Kidney epithelial cell (primary cell): ENCODE data around the gene ADGRB2. TPM values are rescaled to one million over a fixed set of nuclear protein-coding genes. Genes with fewer than 3 reads are reported as not detected.

ENCODE experiments used
- DNase-seq: peaks from one replicate; pipeline ENCODE4 v3.0.0-alpha.2; 2010; ENCODE audit warnings: low read depth
- H3K27me3 ChIP-seq: 2 replicates; pipeline ENCODE4 v1.6.0; 2011; ENCODE audit warnings: low read length; ENCODE audit not compliant: control insufficient read depth, insufficient read depth
- H3K36me3 ChIP-seq: 2 replicates; pipeline ENCODE4 v1.5.1; 2011; ENCODE audit warnings: low read length; ENCODE audit not compliant: control insufficient read depth, insufficient read depth
- H3K4me3 ChIP-seq: 2 replicates; pipeline ENCODE4 v1.5.1; 2011; ENCODE audit warnings: low read depth, mild to moderate bottlenecking, control low read depth, low read length
- total RNA-seq: library from RNA; depleted of rRNA; stranded (reverse); fragments of >200 nt; gene quantifications from 2 replicates; pipeline ENCODE4 v1.2.3, GENCODE V29; 2015
- TF ChIP-seq, protein P1 (sequence below): IDR thresholded peaks from 2 replicates; pipeline ENCODE4 v1.5.1; 2011; ENCODE audit warnings: mild to moderate bottlenecking, moderate library complexity, low read length, control low read depth, inconsistent platforms; ENCODE audit not compliant: insufficient read depth, poor library complexity, severe bottlenecking

The ADGRB2 gene
- total RNA-seq, 1 donor from 2014 or later, result 1.5 TPM

DNA sequence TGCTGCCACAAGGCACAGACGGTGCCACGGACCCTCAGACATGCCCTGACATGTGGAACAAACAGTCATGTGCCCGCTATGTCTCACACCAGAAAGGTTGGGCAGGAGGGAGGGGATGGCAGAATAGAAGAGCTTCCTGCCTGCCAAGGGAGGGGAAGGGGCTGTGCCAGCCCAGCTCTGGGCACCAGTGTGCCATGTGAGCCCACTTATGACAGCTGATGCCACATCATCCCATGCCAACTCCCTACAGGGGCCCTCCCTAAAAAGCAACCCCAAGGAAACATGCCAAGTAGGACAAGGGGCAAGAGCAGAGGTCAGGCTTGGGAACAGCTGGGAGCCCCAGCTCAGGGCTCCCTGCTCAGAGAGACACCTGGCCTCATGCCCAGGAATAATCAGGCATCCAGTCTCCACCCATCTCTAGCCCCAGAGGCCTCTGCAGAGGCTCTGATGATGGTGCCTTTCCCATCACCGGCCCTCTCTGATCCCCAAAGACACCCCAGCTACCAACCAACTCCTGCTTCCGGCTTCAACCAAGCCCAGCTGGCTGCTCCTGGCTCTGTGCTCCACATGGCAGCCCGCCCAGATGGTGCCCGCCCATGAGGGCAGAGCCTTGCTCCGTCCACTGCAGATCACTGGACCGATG is 10.3 kb downstream of the ADGRB2 start:
- DNase-seq, result no peak
- TF ChIP-seq, protein P1, sequence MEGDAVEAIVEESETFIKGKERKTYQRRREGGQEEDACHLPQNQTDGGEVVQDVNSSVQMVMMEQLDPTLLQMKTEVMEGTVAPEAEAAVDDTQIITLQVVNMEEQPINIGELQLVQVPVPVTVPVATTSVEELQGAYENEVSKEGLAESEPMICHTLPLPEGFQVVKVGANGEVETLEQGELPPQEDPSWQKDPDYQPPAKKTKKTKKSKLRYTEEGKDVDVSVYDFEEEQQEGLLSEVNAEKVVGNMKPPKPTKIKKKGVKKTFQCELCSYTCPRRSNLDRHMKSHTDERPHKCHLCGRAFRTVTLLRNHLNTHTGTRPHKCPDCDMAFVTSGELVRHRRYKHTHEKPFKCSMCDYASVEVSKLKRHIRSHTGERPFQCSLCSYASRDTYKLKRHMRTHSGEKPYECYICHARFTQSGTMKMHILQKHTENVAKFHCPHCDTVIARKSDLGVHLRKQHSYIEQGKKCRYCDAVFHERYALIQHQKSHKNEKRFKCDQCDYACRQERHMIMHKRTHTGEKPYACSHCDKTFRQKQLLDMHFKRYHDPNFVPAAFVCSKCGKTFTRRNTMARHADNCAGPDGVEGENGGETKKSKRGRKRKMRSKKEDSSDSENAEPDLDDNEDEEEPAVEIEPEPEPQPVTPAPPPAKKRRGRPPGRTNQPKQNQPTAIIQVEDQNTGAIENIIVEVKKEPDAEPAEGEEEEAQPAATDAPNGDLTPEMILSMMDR, result no peak
- H3K4me3 ChIP-seq, result no peak overlapping the region
- no peaks in the 10 kb centered on the region for H3K36me3 ChIP-seq
- H3K27me3 ChIP-seq, result peaks cover 2% of the 10 kb centered on the region

DNA sequence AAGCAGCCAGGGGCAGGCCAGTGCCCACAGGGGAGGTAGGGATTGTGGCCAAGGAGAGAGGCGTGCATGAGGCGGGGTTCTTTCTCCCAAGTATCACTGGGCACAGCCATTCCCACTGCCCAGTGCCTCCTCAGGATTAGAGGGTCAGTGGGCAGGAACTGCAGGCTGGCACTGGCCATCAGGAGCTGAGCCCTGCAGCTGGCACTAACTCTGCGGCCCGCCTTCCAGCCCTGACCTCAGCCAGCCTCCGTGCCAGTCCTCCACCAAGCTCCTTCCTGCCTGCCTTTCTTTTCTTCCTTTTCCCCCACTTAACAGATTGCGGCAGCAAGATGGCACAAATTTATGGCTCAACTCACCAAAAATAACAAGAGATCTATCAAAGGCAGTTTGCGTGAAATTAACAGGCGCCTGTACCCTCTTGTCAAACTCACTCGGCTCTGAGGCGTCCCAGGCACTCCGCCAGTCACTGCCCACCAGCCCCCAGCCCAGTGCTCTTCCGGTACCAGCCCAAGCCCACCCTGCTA is 11.1 kb downstream of the ADGRB2 start:
- DNase-seq, result no peak
- Histone ChIP-seq H3K36me3 (no peaks in the 10 kb centered on the region), H3K4me3 (no peak overlapping the region), H3K27me3 (peaks cover 2% of the 10 kb centered on the region)
- TF ChIP-seq, protein P1, result no peak

DNA sequence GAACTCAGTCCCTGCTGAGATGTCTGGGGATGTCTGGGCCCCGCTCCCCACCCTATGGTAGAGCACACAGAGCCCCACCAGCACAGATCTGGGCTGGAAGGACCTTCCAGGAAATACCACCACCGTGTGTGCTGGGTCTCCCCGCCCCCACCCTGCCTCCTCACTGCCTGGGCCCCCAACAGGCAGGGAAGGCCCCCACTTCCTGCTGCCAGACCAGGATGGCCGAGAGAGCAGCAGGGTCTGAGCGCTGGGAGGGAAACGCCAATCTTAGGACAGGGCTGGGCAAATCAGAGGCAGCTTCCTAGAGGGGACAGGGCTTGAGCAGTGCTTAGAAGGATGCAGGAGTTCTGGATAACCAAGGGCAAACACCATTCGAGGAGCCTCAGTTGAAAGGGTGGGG is 11.9 kb downstream of the ADGRB2 start:
- H3K27me3 ChIP-seq, result peaks cover 2% of the 10 kb centered on the region
- H3K36me3 ChIP-seq, result no peaks in the 10 kb centered on the region
- H3K4me3 ChIP-seq, result no peak overlapping the region
- no peak for DNase-seq
- TF ChIP-seq, protein P1, result no peak

DNA sequence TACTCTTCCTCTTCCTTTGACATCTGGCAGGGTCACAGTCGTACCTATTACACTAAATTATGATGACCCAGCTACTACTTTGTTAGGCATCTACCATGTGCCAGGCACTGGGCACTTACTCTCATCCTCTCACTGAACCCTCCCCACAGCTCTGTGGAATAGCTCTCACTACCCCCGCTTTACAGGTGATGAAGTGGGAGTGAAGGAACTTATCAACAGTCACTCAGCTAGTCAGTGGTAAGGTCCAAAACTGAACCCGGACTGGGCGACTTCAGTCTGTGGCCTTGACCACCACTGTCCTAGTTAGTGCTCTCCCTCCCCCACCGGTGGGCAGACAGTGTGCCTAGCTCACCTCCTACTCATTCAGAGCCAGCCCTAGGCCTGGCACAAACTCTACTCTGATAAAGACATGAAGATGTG is 12.3 kb downstream of the ADGRB2 start:
- H3K4me3 ChIP-seq, result no peak overlapping the region
- H3K36me3 ChIP-seq, result no peaks in the 10 kb centered on the region
- DNase-seq, result no peak
- H3K27me3 ChIP-seq, result peaks cover 2% of the 10 kb centered on the region
- TF ChIP-seq, protein P1, result no peak

DNA sequence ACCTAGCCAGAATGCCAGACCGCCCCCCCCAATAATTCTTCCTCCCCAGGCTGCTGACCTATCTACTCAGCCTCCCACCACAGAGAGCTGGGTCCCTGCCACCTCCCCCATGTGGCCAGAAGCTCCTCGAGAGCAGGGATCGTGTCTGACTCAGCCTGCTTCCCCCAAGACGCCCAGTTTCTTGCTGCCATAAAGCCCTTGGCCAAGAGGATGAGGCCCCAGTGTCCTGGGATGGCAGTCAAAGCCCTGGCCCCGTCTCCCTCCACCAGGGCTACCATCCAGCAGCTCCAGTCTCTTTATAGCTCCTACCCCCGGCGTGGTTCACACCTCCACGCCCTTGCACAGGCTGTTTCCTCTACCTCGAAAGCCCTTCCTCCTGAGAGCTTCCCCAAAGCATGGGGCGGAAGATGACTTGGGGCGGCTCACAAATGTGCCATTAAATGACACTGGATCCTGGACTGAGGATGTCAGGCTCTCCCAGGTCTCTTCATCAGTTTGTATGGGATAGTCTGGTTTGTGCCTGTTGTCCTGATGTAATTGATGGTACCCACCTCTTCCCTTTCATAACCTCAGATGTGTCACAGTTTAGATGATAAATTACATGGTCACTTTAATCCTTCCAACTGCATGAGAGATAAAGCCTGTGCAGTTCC is 13.2 kb downstream of the ADGRB2 start:
- TF ChIP-seq, protein P1, result no peak
- Histone ChIP-seq H3K27me3 (peaks cover 2% of the 10 kb centered on the region), H3K4me3 (no peak overlapping the region), H3K36me3 (no peaks in the 10 kb centered on the region)
- no peak for DNase-seq
